HFFc6 (cell line): Measurements from ENCODE around the gene ZDHHC24. TPM values are rescaled to one million over a fixed set of nuclear protein-coding genes. Genes with fewer than 3 reads are reported as not detected.

Experiments
- DNase-seq: peaks from one replicate; pipeline ENCODE4 v3.0.0-alpha.2; 2018
- H3K27ac Mint-ChIP-seq: 2 replicates; pipeline ENCODE4 v1.8.0; 2020; ENCODE audit warnings: mild to moderate bottlenecking, mixed read lengths
- H3K27me3 Mint-ChIP-seq: 2 replicates; pipeline ENCODE4 v1.8.0; 2021; ENCODE audit warnings: mild to moderate bottlenecking, moderate library complexity, mixed read lengths; ENCODE audit not compliant: insufficient read depth
- H3K36me3 Mint-ChIP-seq: 2 replicates; pipeline ENCODE4 v1.8.0; 2021; ENCODE audit warnings: low read depth, mixed read lengths
- H3K4me1 Mint-ChIP-seq: 2 replicates; pipeline ENCODE4 v1.8.0; 2020; ENCODE audit warnings: low read depth, mixed read lengths
- H3K4me3 Mint-ChIP-seq: 2 replicates; pipeline ENCODE4 v1.8.0; 2020; ENCODE audit warnings: mild to moderate bottlenecking, moderate library complexity, mixed read lengths
- H3K9me3 Mint-ChIP-seq: 2 replicates; pipeline ENCODE4 v1.8.0; 2020; ENCODE audit warnings: mild to moderate bottlenecking, mixed read lengths
- total RNA-seq, 6 experiments: library from RNA; stranded (reverse); fragmentation: NEBNext Ultra II Directional; extraction: Animal tissue kit (Norgen Biotek cat#: 25700); gene quantifications; 2 replicates in 1 of 6; 3 replicates in 5 of 6; pipeline ENCODE4 v1.2.3, GENCODE V29; 2021
- TF ChIP-seq, protein P1 (sequence below): fragments of 200-600 bp; sonication (generic); IDR thresholded peaks from 2 replicates; pipeline ENCODE4 v1.5.0; 2021; ENCODE audit warnings: antibody characterized with exemption, mild to moderate bottlenecking

ZDHHC24 gene
- total RNA-seq, 6 experiments from 2014 or later: 15.4 to 23.3 (median 18.6) TPM

GRCh38 chr11:66494458-66494857 lies 51.4 kb downstream of the ZDHHC24 start:
- TF ChIP-seq, protein P1, sequence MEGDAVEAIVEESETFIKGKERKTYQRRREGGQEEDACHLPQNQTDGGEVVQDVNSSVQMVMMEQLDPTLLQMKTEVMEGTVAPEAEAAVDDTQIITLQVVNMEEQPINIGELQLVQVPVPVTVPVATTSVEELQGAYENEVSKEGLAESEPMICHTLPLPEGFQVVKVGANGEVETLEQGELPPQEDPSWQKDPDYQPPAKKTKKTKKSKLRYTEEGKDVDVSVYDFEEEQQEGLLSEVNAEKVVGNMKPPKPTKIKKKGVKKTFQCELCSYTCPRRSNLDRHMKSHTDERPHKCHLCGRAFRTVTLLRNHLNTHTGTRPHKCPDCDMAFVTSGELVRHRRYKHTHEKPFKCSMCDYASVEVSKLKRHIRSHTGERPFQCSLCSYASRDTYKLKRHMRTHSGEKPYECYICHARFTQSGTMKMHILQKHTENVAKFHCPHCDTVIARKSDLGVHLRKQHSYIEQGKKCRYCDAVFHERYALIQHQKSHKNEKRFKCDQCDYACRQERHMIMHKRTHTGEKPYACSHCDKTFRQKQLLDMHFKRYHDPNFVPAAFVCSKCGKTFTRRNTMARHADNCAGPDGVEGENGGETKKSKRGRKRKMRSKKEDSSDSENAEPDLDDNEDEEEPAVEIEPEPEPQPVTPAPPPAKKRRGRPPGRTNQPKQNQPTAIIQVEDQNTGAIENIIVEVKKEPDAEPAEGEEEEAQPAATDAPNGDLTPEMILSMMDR: no peak
- Mint-ChIP-seq H3K4me1 (no peaks in the 10 kb centered on the region), H3K4me3 (no peak overlapping the region), H3K27me3 (no peaks in the 10 kb centered on the region), H3K36me3 (no peaks in the 10 kb centered on the region), H3K27ac (no peak overlapping the region), H3K9me3 (no peaks in the 10 kb centered on the region)
- no peak for DNase-seq

- Mint-ChIP-seq H3K27ac (no peak overlapping the region), H3K9me3 (no peaks in the 10 kb centered on the region), H3K4me1 (no peaks in the 10 kb centered on the region), H3K36me3 (no peaks in the 10 kb centered on the region), H3K4me3 (no peak overlapping the region), H3K27me3 (no peaks in the 10 kb centered on the region)
- DNase-seq: no peak
- TF ChIP-seq, protein P1: no peak
These were observed 52.7 kb downstream of the ZDHHC24 start for GRCh38 chr11:66493130-66493529.

DNA sequence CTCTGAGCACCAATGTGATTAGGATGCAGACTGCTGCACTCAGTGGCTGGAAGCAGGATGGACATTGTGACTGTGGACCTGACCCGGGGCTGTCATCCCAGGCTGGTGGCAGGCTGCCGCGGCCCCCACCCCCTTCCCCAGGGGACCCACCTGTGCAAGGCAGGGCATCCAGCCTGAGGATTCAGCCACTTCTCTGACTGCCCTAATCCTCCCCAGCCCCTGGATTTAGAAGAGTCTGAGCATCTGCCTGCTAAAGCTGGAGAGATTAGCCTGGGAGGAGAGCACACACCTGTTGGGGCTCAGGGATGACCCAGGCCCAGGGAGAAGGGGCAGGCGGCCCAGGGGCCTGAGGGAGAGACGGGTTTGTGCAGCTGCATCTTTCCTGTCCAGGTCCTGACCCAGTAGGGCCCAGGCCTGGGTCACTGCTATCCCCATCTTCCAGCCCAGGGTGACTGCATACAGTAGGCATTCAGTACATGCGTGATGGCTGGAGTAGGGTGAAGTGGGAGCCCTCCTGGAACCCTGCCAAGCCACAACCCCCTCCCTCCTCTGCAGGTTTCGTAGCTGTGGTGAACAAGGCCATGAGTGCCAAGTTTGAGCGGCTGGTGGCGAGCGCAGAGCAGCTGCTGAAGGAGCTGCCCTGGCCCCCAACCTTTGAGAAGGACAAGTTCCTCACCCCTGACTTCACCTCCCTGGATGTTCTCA lies 53.5 kb downstream of the ZDHHC24 start:
- H3K36me3 Mint-ChIP-seq: no peaks in the 10 kb centered on the region
- no peak overlapping the region for H3K4me3 Mint-ChIP-seq

GRCh38 chr11:66491315-66491935 lies 54.4 kb downstream of the ZDHHC24 start:
- H3K4me3 Mint-ChIP-seq: no peak overlapping the region
- H3K9me3 Mint-ChIP-seq: no peaks in the 10 kb centered on the region
- no peak overlapping the region for H3K27ac Mint-ChIP-seq
- DNase-seq: no peak
- no peaks in the 10 kb centered on the region for H3K36me3 Mint-ChIP-seq
- TF ChIP-seq, protein P1: peak; percentile 70
- H3K27me3 Mint-ChIP-seq: no peaks in the 10 kb centered on the region
- no peaks in the 10 kb centered on the region for H3K4me1 Mint-ChIP-seq

More for the DNA sequence above, 53.5 kb downstream of the ZDHHC24 start:
- Mint-ChIP-seq H3K9me3 (no peaks in the 10 kb centered on the region), H3K27me3 (no peaks in the 10 kb centered on the region), H3K4me1 (no peaks in the 10 kb centered on the region), H3K27ac (no peak overlapping the region)
- TF ChIP-seq, protein P1: no peak
- no peak for DNase-seq

DNA sequence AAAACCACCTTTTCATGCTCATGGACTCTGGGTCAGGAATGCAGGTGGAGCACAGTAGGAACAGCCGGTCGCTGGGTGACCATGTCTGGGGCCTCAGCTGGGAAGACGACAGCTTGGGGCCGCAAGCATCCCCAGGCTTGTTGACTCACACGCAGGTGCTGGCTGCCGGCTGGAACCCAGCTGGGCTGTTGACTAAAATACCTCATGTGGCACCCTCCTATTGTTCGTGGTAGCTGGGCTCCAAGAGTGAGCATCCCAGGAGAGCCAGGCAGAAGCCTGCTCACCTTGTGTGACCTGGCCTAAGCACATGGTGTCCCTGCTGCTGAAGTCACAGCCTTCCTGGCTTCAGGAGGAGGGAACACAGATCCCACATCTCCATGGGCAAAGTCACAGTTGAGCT lies 56.2 kb downstream of the ZDHHC24 start:
- Mint-ChIP-seq H3K9me3 (no peaks in the 10 kb centered on the region), H3K27ac (no peak overlapping the region), H3K36me3 (no peaks in the 10 kb centered on the region), H3K27me3 (no peaks in the 10 kb centered on the region), H3K4me1 (no peaks in the 10 kb centered on the region), H3K4me3 (no peak overlapping the region)
- TF ChIP-seq, protein P1: no peak
- no peak for DNase-seq
